Activated naive CD8-positive, alpha-beta T cell (primary cell): ENCODE measurements around the gene FRAS1.
"Not testable (repeated sequence)": the region's sequence is repeated elsewhere in the genome, so short reads cannot be mapped to it uniquely, and the experiment has no call there.

Experiments
- H3K27ac Mint-ChIP-seq: one replicate; pipeline ENCODE4 v1.8.0; 2021; ENCODE audit warnings: mixed read lengths
- H3K27me3 Mint-ChIP-seq: one replicate; pipeline ENCODE4 v1.8.0; 2021; ENCODE audit warnings: mixed read lengths
- H3K36me3 Mint-ChIP-seq: one replicate; pipeline ENCODE4 v1.8.0; 2021; ENCODE audit warnings: mixed read lengths
- H3K4me1 Mint-ChIP-seq: one replicate; pipeline ENCODE4 v1.8.0; 2021; ENCODE audit warnings: low read depth, mixed read lengths
- H3K4me3 Mint-ChIP-seq: one replicate; pipeline ENCODE4 v1.8.0; 2021; ENCODE audit warnings: mild to moderate bottlenecking, mixed read lengths
- H3K9me3 Mint-ChIP-seq: one replicate; pipeline ENCODE4 v1.8.0; 2021; ENCODE audit warnings: low read depth, mixed read lengths

The FRAS1 gene

GRCh38 chr4:78125834-78126331, 68.8 kb downstream of the FRAS1 start:
- H3K36me3 Mint-ChIP-seq, H3K9me3 Mint-ChIP-seq: not testable (repeated sequence)

DNA sequence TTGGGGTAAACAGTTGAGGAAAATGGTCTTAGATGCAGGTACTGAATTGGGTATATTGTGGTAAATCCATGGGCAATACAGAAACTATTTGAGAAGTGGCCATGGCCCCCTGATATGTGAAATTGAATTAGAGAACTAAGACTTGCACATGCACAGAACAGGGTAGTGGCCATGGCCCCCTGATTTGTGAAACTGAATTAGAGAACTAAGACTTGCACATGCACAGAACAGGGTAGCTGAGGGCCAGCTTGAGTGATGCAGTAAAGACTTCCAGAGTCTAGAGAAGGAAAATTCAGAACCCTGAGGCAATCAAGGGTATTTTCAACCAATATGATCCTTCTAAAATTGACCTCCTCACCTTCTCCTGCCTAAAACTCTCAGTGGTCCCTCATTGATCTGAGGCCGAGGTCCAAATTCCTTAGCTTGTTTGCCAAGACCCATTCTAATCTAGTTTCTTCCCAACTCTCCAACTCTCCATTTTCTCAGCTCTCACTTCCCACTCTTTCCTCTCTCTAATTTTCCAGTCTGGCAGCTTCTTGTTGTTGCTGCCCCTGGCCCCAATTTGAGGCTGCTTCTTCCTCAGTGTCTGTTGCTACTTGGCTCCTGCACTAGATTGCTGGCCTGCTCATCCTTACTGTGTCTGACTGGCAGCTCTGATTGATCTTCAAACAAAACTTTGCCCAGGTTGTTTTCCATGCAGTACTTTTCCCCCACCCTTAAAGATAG, 72.4 kb downstream of the FRAS1 start:
- Mint-ChIP-seq H3K27ac (no peak overlapping the region), H3K9me3 (no peaks in the 10 kb centered on the region), H3K4me1 (no peaks in the 10 kb centered on the region), H3K4me3 (no peak overlapping the region), H3K27me3 (peaks cover 11% of the 10 kb centered on the region), H3K36me3 (no peaks in the 10 kb centered on the region)

More at GRCh38 chr4:78125834-78126331, 68.8 kb downstream of the FRAS1 start:
- not testable (repeated sequence) for H3K4me1 Mint-ChIP-seq, H3K4me3 Mint-ChIP-seq, H3K27ac Mint-ChIP-seq, H3K27me3 Mint-ChIP-seq

DNA sequence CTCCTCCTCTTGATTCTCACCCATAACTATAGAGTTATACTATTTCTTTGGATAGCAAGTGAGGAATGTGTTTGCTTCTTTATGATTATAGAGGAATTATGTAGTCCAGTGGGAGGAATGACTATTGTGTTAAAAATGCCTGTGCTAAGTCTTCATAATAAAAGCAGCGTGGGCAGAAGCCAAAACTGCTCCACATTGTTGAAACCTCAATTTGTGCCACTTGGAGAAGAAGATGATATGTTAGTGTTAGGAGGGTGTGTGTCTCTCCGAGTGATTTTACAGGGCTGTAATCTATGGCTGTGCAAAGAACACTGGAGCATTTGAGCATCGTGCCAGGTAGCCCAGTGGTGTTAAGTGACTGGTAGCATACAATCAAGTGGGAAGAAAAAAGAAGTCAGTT, 74.3 kb downstream of the FRAS1 start:
- Mint-ChIP-seq H3K4me3 (no peak overlapping the region), H3K36me3 (no peaks in the 10 kb centered on the region)

DNA sequence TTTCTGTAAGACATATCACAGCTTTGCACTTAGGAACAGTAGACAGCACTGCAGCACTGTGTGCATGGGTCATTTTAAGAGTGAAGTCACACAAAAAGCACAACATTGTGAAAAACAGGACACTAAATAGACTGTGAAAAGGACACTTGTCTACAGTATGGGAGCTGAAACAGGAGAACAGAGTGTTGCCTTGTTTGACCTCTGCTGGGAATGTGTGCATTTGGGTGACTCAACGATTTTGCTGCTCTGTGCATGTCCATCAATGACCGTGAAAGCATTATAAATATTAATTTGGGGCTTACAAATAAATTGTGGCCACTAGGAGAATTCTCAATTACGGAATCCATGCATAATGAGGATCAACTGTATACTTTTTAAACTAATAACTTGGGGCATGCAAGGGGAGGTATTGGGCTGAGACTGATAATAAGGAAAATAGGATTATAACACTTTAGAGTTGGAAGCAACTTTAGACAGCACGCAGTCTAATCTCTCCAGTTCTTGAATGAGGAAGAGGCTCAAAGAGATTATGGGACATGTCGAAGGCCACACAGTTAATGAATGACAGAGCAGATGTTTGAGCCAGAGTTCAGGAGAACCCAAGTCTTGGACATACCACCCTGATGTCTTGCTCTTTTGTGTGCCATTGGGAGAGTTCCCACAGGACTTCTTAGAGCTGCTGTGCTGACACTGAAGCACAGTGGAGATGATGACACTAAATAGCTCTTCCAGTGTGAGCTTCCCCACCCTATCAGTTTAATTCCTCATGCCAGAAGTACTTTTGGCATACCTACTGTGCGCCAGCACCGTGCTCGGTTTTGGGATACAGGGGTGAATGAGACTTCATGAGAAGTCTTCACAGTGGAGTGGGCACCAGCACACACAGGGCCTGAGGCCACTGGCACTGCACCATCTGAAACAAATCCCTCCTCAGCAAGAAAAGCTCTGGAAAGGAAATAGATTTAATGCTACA, 79.3 kb downstream of the FRAS1 start:
- Mint-ChIP-seq H3K27ac (no peak overlapping the region), H3K4me3 (no peak overlapping the region), H3K4me1 (no peaks in the 10 kb centered on the region), H3K9me3 (peaks cover 3% of the 10 kb centered on the region), H3K27me3 (peaks cover 4% of the 10 kb centered on the region), H3K36me3 (no peaks in the 10 kb centered on the region)

More for the DNA sequence above, 74.3 kb downstream of the FRAS1 start:
- Mint-ChIP-seq H3K27ac (no peak overlapping the region), H3K27me3 (peaks cover 8% of the 10 kb centered on the region), H3K4me1 (no peaks in the 10 kb centered on the region), H3K9me3 (no peaks in the 10 kb centered on the region)

DNA sequence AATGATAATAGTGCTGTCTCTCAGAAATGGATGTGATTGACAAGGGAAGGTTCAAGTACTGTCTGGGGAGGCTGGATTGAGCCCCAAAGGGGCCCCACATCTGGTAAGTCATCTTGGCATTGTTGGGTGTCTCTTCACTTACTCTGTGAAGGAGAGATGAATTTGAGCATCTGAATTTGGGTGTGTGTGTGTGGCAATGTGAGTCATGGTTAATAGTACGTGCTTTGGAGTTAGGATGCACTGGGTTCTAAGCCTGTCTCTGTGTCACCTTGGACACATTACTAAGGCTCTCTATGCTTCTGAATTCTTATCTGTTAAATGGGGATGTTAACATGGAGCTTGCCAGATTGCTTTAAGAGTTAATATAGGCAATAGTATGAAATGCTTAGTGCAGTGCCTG, 80.4 kb downstream of the FRAS1 start:
- Mint-ChIP-seq H3K4me1 (no peaks in the 10 kb centered on the region), H3K27me3 (peaks cover 7% of the 10 kb centered on the region), H3K9me3 (peaks cover 6% of the 10 kb centered on the region), H3K36me3 (no peaks in the 10 kb centered on the region), H3K27ac (no peak overlapping the region), H3K4me3 (no peak overlapping the region)

DNA sequence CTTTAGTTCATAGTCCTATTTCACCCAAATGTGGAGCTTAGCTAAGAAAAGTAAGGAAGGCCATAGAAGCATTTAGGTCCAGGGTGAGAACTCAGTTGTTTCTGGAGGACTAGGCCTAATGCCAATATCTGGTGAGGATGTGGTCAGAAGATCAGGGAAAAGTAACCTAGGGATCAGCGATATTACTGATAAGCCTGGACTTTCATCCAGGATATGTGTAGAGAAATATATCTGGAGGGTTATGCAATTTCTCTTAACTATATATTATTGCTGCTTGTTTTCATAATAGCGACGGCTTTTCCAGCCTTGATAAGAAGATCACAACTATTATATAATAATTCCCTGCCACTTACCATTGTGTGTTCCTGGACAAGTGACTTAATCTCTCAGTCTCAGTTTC, 81.1 kb downstream of the FRAS1 start:
- Mint-ChIP-seq H3K36me3 (no peaks in the 10 kb centered on the region), H3K4me3 (no peak overlapping the region), H3K4me1 (no peaks in the 10 kb centered on the region)

GRCh38 chr4:78143634-78144033, 86.5 kb downstream of the FRAS1 start:
- peaks cover 5% of the 10 kb centered on the region for H3K27me3 Mint-ChIP-seq
- H3K4me3 Mint-ChIP-seq: no peak overlapping the region
- H3K9me3 Mint-ChIP-seq: peaks cover 6% of the 10 kb centered on the region
- no peaks in the 10 kb centered on the region for H3K4me1 Mint-ChIP-seq
- H3K36me3 Mint-ChIP-seq: no peaks in the 10 kb centered on the region
- no peak overlapping the region for H3K27ac Mint-ChIP-seq

More for the DNA sequence above, 81.1 kb downstream of the FRAS1 start:
- Mint-ChIP-seq H3K27me3 (peaks cover 5% of the 10 kb centered on the region), H3K9me3 (peaks cover 6% of the 10 kb centered on the region), H3K27ac (no peak overlapping the region)

- Mint-ChIP-seq H3K27ac (no peak overlapping the region), H3K27me3 (peaks cover 5% of the 10 kb centered on the region), H3K4me3 (no peak overlapping the region), H3K4me1 (no peaks in the 10 kb centered on the region), H3K9me3 (peaks cover 6% of the 10 kb centered on the region), H3K36me3 (no peaks in the 10 kb centered on the region)
These were observed 87.9 kb downstream of the FRAS1 start for GRCh38 chr4:78145008-78145407.

DNA sequence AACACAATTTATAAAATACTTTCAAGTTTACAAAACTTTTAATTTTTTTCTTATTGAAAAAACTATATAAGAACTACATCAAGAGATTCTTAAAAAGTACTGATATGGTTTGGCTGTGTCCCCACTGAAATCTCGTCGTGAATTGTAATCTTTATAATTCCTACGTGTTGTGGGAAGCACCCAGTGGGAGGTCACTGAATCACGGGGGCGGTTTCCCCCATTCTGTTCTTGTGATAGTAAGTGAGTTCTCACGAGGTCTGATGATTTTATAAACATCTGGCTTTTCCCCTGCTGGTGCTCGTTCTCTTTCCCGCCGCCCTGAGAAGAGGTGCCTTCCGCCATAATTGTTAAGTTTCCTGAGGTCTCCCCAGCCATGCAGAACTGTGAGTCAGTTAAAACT, 88.5 kb downstream of the FRAS1 start:
- Mint-ChIP-seq H3K4me3 (no peak overlapping the region), H3K36me3 (no peaks in the 10 kb centered on the region), H3K27ac (no peak overlapping the region), H3K9me3 (peaks cover 6% of the 10 kb centered on the region), H3K27me3 (peaks cover 5% of the 10 kb centered on the region), H3K4me1 (no peaks in the 10 kb centered on the region)

GRCh38 chr4:78149751-78150542, 92.8 kb downstream of the FRAS1 start:
- Mint-ChIP-seq H3K27me3 (peaks cover 3% of the 10 kb centered on the region), H3K4me3 (no peak overlapping the region), H3K9me3 (no peaks in the 10 kb centered on the region), H3K36me3 (no peaks in the 10 kb centered on the region), H3K27ac (no peak overlapping the region), H3K4me1 (no peaks in the 10 kb centered on the region)

DNA sequence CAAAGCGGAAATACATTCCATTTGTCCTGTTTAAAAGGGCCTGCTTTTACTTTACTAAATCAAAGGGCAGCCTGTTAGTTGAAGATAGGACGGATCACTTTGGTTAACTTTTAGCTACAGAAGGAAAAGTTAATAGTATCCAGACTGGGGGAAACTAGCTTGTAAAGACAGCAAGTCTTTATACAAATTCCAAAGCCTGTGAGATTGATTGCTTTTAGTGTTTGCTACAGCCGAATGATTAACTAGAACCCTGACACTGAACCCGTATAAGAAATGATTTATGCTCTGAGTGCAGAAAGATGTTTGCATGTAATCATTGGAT, 93.4 kb downstream of the FRAS1 start:
- Mint-ChIP-seq H3K27ac (no peak overlapping the region), H3K36me3 (no peaks in the 10 kb centered on the region), H3K27me3 (peaks cover 3% of the 10 kb centered on the region), H3K4me3 (no peak overlapping the region), H3K4me1 (no peaks in the 10 kb centered on the region), H3K9me3 (no peaks in the 10 kb centered on the region)

DNA sequence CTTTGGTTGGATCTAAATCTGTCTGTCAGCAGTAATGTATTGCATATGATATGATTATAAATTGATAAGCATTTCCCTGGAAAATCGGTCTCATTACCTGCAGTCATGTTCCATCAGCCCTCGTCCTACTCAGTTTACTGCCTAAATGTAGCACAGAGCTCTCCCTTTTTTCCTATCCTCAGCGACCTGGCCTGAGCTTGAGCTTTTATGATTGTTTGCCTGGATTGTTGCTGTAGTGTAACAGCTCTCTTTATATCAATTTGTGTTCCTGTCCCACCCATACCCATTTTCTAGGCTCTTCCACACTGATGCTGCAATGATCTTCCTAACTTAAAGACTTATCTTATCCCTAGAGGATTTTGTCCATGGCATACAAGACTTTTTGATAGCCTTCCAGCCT, 95.7 kb downstream of the FRAS1 start:
- no peaks in the 10 kb centered on the region for H3K36me3 Mint-ChIP-seq
- no peaks in the 10 kb centered on the region for H3K4me1 Mint-ChIP-seq
- no peak overlapping the region for H3K27ac Mint-ChIP-seq
- peaks cover 5% of the 10 kb centered on the region for H3K27me3 Mint-ChIP-seq
- H3K9me3 Mint-ChIP-seq: no peaks in the 10 kb centered on the region
- H3K4me3 Mint-ChIP-seq: no peak overlapping the region

DNA sequence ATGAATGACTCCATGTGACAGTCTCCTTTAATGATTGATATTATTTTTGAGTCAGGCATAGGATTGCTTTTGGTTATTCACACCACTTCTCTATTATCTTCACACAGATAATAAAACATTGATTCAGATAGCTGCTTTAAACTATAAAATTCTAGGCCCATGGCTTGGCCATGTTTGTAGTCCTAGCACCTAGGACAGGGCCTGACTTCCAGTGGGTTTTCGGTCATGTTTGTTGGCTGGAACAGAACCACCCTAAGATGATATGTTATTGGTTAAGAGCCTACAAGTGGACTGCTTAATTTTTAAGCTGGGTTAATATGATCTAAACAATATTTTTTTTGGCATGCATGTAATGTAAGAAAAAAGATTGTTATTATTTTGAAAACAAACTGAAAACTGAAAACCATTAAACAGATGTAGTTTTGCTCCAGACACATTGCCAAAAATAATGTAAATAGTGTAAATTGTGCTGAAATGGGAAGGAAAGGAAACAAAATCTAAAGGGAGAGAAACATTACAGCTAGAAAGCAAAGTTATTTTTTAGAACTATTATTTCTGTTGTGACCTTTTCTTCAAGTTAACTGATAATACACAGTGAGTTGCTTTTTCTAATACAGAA, 98.0 kb downstream of the FRAS1 start:
- H3K36me3 Mint-ChIP-seq: no peaks in the 10 kb centered on the region
- H3K27ac Mint-ChIP-seq: no peak overlapping the region
- no peak overlapping the region for H3K4me3 Mint-ChIP-seq
- H3K27me3 Mint-ChIP-seq: peaks cover 14% of the 10 kb centered on the region
- H3K9me3 Mint-ChIP-seq: no peaks in the 10 kb centered on the region
- no peaks in the 10 kb centered on the region for H3K4me1 Mint-ChIP-seq

- H3K9me3 Mint-ChIP-seq: no peaks in the 10 kb centered on the region
- no peak overlapping the region for H3K27ac Mint-ChIP-seq
- H3K36me3 Mint-ChIP-seq: no peaks in the 10 kb centered on the region
- H3K4me1 Mint-ChIP-seq: no peaks in the 10 kb centered on the region
- no peak overlapping the region for H3K4me3 Mint-ChIP-seq
- H3K27me3 Mint-ChIP-seq: peaks cover 15% of the 10 kb centered on the region
These were observed 98.5 kb downstream of the FRAS1 start for GRCh38 chr4:78155616-78156105.
